Fibroblast of mammary gland (primary cell): Measurements from ENCODE around the gene SYCE1.
"Not testable (repeated sequence)": the region's sequence is repeated elsewhere in the genome, so short reads cannot be mapped to it uniquely, and the experiment has no call there.

ENCODE experiments used
- DNase-seq: peaks from one replicate; pipeline ENCODE4 v3.0.0-alpha.2; 2010; ENCODE audit warnings: low read depth
- H3K4me3 ChIP-seq: 2 replicates; pipeline ENCODE4 v1.5.1; 2011; ENCODE audit warnings: low read depth, mild to moderate bottlenecking, low read length, moderate library complexity; ENCODE audit not compliant: control insufficient read depth
- CTCF ChIP-seq: conservative IDR thresholded peaks from 2 replicates; pipeline ENCODE4 v1.5.1; 2011; ENCODE audit warnings: low read depth, low read length, inconsistent platforms; ENCODE audit not compliant: control insufficient read depth, insufficient read depth

Gene SYCE1

GRCh38 chr10:133600657-133601056 lies 35.3 kb upstream of the SYCE1 start:
- H3K4me3 ChIP-seq = no peak overlapping the region
- TF ChIP-seq CTCF = no peak
- DNase-seq = no peak

- not testable (repeated sequence) for DNase-seq, H3K4me3 ChIP-seq
Observed at GRCh38 chr10:133599869-133600268, 34.5 kb upstream of the SYCE1 start.

GRCh38 chr10:133592716-133593115 lies 27.3 kb upstream of the SYCE1 start:
- H3K4me3 ChIP-seq = no peak overlapping the region
- no peak for DNase-seq
- no peak for TF ChIP-seq CTCF

GRCh38 chr10:133590970-133591359 lies 25.6 kb upstream of the SYCE1 start:
- H3K4me3 ChIP-seq = no peak overlapping the region
- TF ChIP-seq CTCF = no peak
- no peak for DNase-seq

- no peak for DNase-seq
- TF ChIP-seq CTCF = no peak
- H3K4me3 ChIP-seq = no peak overlapping the region
Observed at GRCh38 chr10:133590226-133590969, 25.0 kb upstream of the SYCE1 start.

- not testable (repeated sequence) for DNase-seq, H3K4me3 ChIP-seq
Observed at GRCh38 chr10:133577037-133577436, 11.7 kb upstream of the SYCE1 start.

- not testable (repeated sequence) for H3K4me3 ChIP-seq, DNase-seq
Observed at GRCh38 chr10:133573460-133573859, 8.1 kb upstream of the SYCE1 start.

GRCh38 chr10:133572055-133572454 lies 6.7 kb upstream of the SYCE1 start:
- H3K4me3 ChIP-seq = not testable (repeated sequence)

GRCh38 chr10:133569801-133570200 lies 4.4 kb upstream of the SYCE1 start:
- not testable (repeated sequence) for H3K4me3 ChIP-seq, DNase-seq

More at GRCh38 chr10:133572055-133572454, 6.7 kb upstream of the SYCE1 start:
- not testable (repeated sequence) for DNase-seq

- not testable (repeated sequence) for DNase-seq, H3K4me3 ChIP-seq
Observed at GRCh38 chr10:133568831-133569527, 3.6 kb upstream of the SYCE1 start.
